ENCODE measurements around the gene MAMDC2.

GRCh38 chr9:70177121-70177520 lies 133.5 kb downstream of the MAMDC2 start:
- TF ChIP-seq CTCF (IDR thresholded peaks at IDR 0.05; ENCODE audit: low read length) (no peak), EZH2 (optimal IDR thresholded peaks at IDR 0.05; ENCODE audit: low read depth, low read length) (no peak)
